ENCODE data around the gene ZNF837. TPM values are rescaled to one million over a fixed set of nuclear protein-coding genes. Genes with fewer than 3 reads are reported as not detected.
A peak's percentile ranks its signal among the peaks of the same experiment; 100 is the strongest.

The ZNF837 gene
- total and polyA plus RNA-seq, 2 of the 13 experiments (the other 11 are each of a cell fraction or from before 2014, with no cell fraction given): 0.29 to 1.3 TPM

- peak; percentile 99 for TF ChIP-seq ZNF281 (CRISPR knock-in tag; IDR thresholded peaks at IDR 0.05; ENCODE audit: borderline replicate concordance)
- TF ChIP-seq HMG20A (CRISPR knock-in tag; IDR thresholded peaks at IDR 0.05; ENCODE audit: borderline replicate concordance): no peak
- no peak for TF ChIP-seq EHMT2 (IDR thresholded peaks at IDR 0.05; ENCODE audit: borderline replicate concordance, low read depth, low read length)
- no peak for TF ChIP-seq HNRNPUL1 (IDR thresholded peaks at IDR 0.05; ENCODE audit: low read depth, low read length)
- no peak for TF ChIP-seq RAD51 (IDR thresholded peaks at IDR 0.05; ENCODE audit: borderline replicate concordance)
- peak; percentile 96 for TF ChIP-seq ZFY (CRISPR knock-in tag; IDR thresholded peaks at IDR 0.05)
- peak; percentile 30; the same call in 1 of the 2 replicates for TF ChIP-seq PAXIP1 (CRISPR knock-in tag; conservative IDR thresholded peaks at IDR 0.05)
- TF ChIP-seq AKAP8 (CRISPR knock-in tag; IDR thresholded peaks at IDR 0.05): peak; percentile 81
- TF ChIP-seq ZNF326 (CRISPR knock-in tag; IDR thresholded peaks at IDR 0.05; ENCODE audit: borderline replicate concordance): no peak
- no peak; the same call in none of the 2 replicates for TF ChIP-seq SPEN (CRISPR knock-in tag; IDR thresholded peaks at IDR 0.05; ENCODE audit: low read depth)
- no peak for TF ChIP-seq EP300 (IDR thresholded peaks at IDR 0.05; ENCODE audit: low read depth in 2 of 2, low read length in 2 of 2)
- no peak for TF ChIP-seq EP300 (CRISPR knock-in tag; IDR thresholded peaks at IDR 0.05; ENCODE audit: borderline replicate concordance)
- TF ChIP-seq ZNF878 (CRISPR knock-in tag; IDR thresholded peaks at IDR 0.05): no peak
- TF ChIP-seq GABPA (IDR thresholded peaks at IDR 0.05; ENCODE audit: low read depth, low read length): peak; percentile 82
- peak; percentile 97 for TF ChIP-seq GABPA (CRISPR knock-in tag; IDR thresholded peaks at IDR 0.05; ENCODE audit: low read depth)
- peak; percentile 16 for TF ChIP-seq RFXAP (CRISPR knock-in tag; IDR thresholded peaks at IDR 0.05; ENCODE audit: borderline replicate concordance)
- peak; percentile 50 for TF ChIP-seq ARHGAP35 (CRISPR knock-in tag; IDR thresholded peaks at IDR 0.05; ENCODE audit: borderline replicate concordance)
- TF ChIP-seq ZNF12 (CRISPR knock-in tag; IDR thresholded peaks at IDR 0.05): peak; percentile 36; the same call in 1 of the 2 replicates
- no peak; the same call in 1 of the 2 replicates for TF ChIP-seq KMT2A (CRISPR knock-in tag; IDR thresholded peaks at IDR 0.05)
- peak; percentile 91 for TF ChIP-seq ZGPAT (CRISPR knock-in tag; IDR thresholded peaks at IDR 0.05)
- peak; percentile 87 for TF ChIP-seq IRF2 (CRISPR knock-in tag; IDR thresholded peaks at IDR 0.05)
- TF ChIP-seq ZNF432 (CRISPR knock-in tag; IDR thresholded peaks at IDR 0.05; ENCODE audit: borderline replicate concordance): no peak; the same call in 1 of the 2 replicates
Measured at GRCh38 chr19:58386576-58387337, 5.9 kb upstream of the ZNF837 start, which contains the start of gene RPS5 (continued).
